Gastrocnemius medialis (tissue), 4 donors: ENCODE results near the gene TMCC2.

ENCODE experiments used
- CTCF ChIP-seq, 5 experiments: fragments of 450-650 bp in 3 of 5; fragments of 200-600 bp in 2 of 5; sonication (generic) in 2 of 5; IDR thresholded peaks in 4 of 5; conservative IDR thresholded peaks in 1 of 5; 1 replicate in 4 of 5; 2 replicates in 1 of 5; pipeline ENCODE4 v1.5.1; 2016 to 2019; ENCODE audit warnings: antibody characterized with exemption in 5 of 5, mild to moderate bottlenecking in 3 of 5, moderate library complexity in 3 of 5
- POLR2A ChIP-seq, 2 donors: fragments of 450-650 bp; IDR thresholded peaks; one replicate each; pipeline ENCODE4 v1.6.1; 2017; ENCODE audit warnings: antibody characterized with exemption in 2 of 2, mild to moderate bottlenecking in 2 of 2, moderate library complexity in 2 of 2

- TF ChIP-seq CTCF (IDR thresholded peaks at IDR 0.05 in 4 of 5, conservative IDR thresholded peaks at IDR 0.05 in 1 of 5) = no peak
- TF ChIP-seq POLR2A (IDR thresholded peaks at IDR 0.05) = no peak
Measured at GRCh38 chr1:205271277-205271676, 43.5 kb downstream of the TMCC2 start.
